GM23338 (cell line): ENCODE data around the gene TAF1A. TPM values are rescaled to one million over a fixed set of nuclear protein-coding genes. Genes with fewer than 3 reads are reported as not detected.

ENCODE experiments used
- ATAC-seq: fragments of 200-7000 bp; cut with Tn5 transposase; 3 replicates; pipeline ENCODE4 v1.9.1; 2020
- DNase-seq: peaks from one replicate; pipeline ENCODE4 v3.0.0-alpha.2; 2015; ENCODE audit warnings: low spot score
- H2AFZ ChIP-seq: fragments of 200-600 bp; sonication (generic); 2 replicates; pipeline ENCODE4 v1.8.0; 2016; ENCODE audit warnings: antibody characterized with exemption, mild to moderate bottlenecking, moderate library complexity
- H3F3A ChIP-seq: fragments of 200-600 bp; sonication (generic); replicated peaks from 2 replicates; pipeline ENCODE4 v1.8.0; 2017; ENCODE audit warnings: antibody characterized with exemption, mixed run types, low read depth
- H3K27ac ChIP-seq: fragments of 200-600 bp; sonication (generic); 2 replicates; pipeline ENCODE4 v1.6.1; 2016; ENCODE audit warnings: low read depth
- H3K27me3 ChIP-seq: fragments of 200-600 bp; sonication (generic); 2 replicates; pipeline ENCODE4 v1.8.0; 2016; ENCODE audit warnings: mild to moderate bottlenecking, mixed run types, moderate library complexity; ENCODE audit not compliant: insufficient read depth
- H3K36me3 ChIP-seq: fragments of 200-600 bp; sonication (generic); 2 replicates; pipeline ENCODE4 v1.8.0; 2016; ENCODE audit warnings: mild to moderate bottlenecking; ENCODE audit not compliant: insufficient read depth
- H3K4me1 ChIP-seq: fragments of 200-600 bp; sonication (generic); 2 replicates; pipeline ENCODE4 v1.8.0; 2016; ENCODE audit warnings: mild to moderate bottlenecking, moderate library complexity; ENCODE audit not compliant: insufficient read depth
- H3K4me2 ChIP-seq: fragments of 200-600 bp; sonication (generic); 2 replicates; pipeline ENCODE4 v1.7.1; 2017; ENCODE audit warnings: mixed run types
- H3K4me3 ChIP-seq: fragments of 200-600 bp; sonication (generic); 2 replicates; pipeline ENCODE4 v1.6.1; 2016; ENCODE audit warnings: mixed run types
- H3K79me2 ChIP-seq: fragments of 200-600 bp; sonication (generic); replicated peaks from 2 replicates; pipeline ENCODE4 v1.8.0; 2017; ENCODE audit warnings: mild to moderate bottlenecking; ENCODE audit not compliant: insufficient read depth
- H3K9me2 ChIP-seq: fragments of 200-600 bp; sonication (generic); 2 replicates; pipeline ENCODE4 v1.8.0; 2017; ENCODE audit not compliant: insufficient read depth
- H4K20me1 ChIP-seq: fragments of 200-600 bp; sonication (generic); replicated peaks from 2 replicates; pipeline ENCODE4 v1.8.0; 2017; ENCODE audit warnings: mild to moderate bottlenecking; ENCODE audit not compliant: insufficient read depth
- H3K27ac Mint-ChIP-seq: 2 replicates; pipeline ENCODE4 v1.8.0; 2020; ENCODE audit warnings: inconsistent platforms, mild to moderate bottlenecking, moderate library complexity, mixed read lengths
- H3K27me3 Mint-ChIP-seq: 3 replicates; pipeline ENCODE4 v1.8.0; 2022; ENCODE audit warnings: low read depth, mild to moderate bottlenecking, moderate library complexity, mixed read lengths, inconsistent platforms; ENCODE audit not compliant: insufficient read depth, poor library complexity
- H3K36me3 Mint-ChIP-seq: 3 replicates; pipeline ENCODE4 v1.8.0; 2021; ENCODE audit warnings: low read depth, mild to moderate bottlenecking, inconsistent platforms, moderate library complexity, mixed read lengths
- H3K4me1 Mint-ChIP-seq: 3 replicates; pipeline ENCODE4 v1.8.0; 2020; ENCODE audit warnings: mild to moderate bottlenecking, inconsistent platforms, mixed read lengths
- H3K4me3 Mint-ChIP-seq: 3 replicates; pipeline ENCODE4 v1.8.0; 2021; ENCODE audit warnings: moderate library complexity, mild to moderate bottlenecking, inconsistent platforms, mixed read lengths
- H3K9me3 Mint-ChIP-seq: 3 replicates; pipeline ENCODE4 v1.8.0; 2020; ENCODE audit warnings: moderate library complexity, mild to moderate bottlenecking, inconsistent platforms, mixed read lengths
- CREB1 ChIP-seq: fragments of 250-450 bp; sonication (Bioruptor Pico); IDR thresholded peaks from 2 replicates; pipeline ENCODE4 v1.5.0; 2020; ENCODE audit warnings: low read depth, mild to moderate bottlenecking, moderate library complexity
- CTCF ChIP-seq, 2 experiments: fragments of 200-600 bp in 1 of 2; sonication (generic) in 1 of 2; conservative IDR thresholded peaks; 2 replicates each; pipeline versions ENCODE4 v1.5.1 to v1.6.1; 2016 to 2017; ENCODE audit warnings: antibody characterized with exemption in 2 of 2, low read depth in 2 of 2, mild to moderate bottlenecking in 2 of 2, moderate library complexity in 1 of 2
- ETS1 ChIP-seq: IDR thresholded peaks from 2 replicates; pipeline ENCODE4 v1.6.1; 2016; ENCODE audit warnings: antibody characterized with exemption
- EZH2 ChIP-seq: fragments of 200-600 bp; sonication (generic); IDR thresholded peaks from one replicate; pipeline ENCODE4 v1.8.0; 2017; ENCODE audit warnings: antibody characterized with exemption, mild to moderate bottlenecking, low read depth; ENCODE audit not compliant: unreplicated experiment
- EZH2phosphoT487 ChIP-seq: fragments of 200-600 bp; sonication (generic); IDR thresholded peaks from one replicate; pipeline ENCODE4 v1.8.1; 2018; ENCODE audit warnings: antibody characterized with exemption; ENCODE audit not compliant: unreplicated experiment
- JUNB ChIP-seq: IDR thresholded peaks from one replicate; pipeline ENCODE4 v1.6.1; 2016; ENCODE audit warnings: antibody characterized with exemption; ENCODE audit not compliant: unreplicated experiment
- NANOG ChIP-seq: IDR thresholded peaks from 2 replicates; pipeline ENCODE4 v1.6.1; 2016; ENCODE audit warnings: antibody characterized with exemption, borderline replicate concordance
- POLR2AphosphoS5 ChIP-seq: IDR thresholded peaks from 2 replicates; pipeline ENCODE4 v1.6.1; 2016; ENCODE audit warnings: antibody characterized with exemption, low read depth
- REST ChIP-seq: IDR thresholded peaks from one replicate; pipeline ENCODE4 v1.6.1; 2018; ENCODE audit warnings: antibody characterized with exemption; ENCODE audit not compliant: unreplicated experiment
- STAT1 ChIP-seq: IDR thresholded peaks from one replicate; pipeline ENCODE4 v1.6.1; 2016; ENCODE audit warnings: antibody characterized with exemption; ENCODE audit not compliant: unreplicated experiment
- ZNF114 ChIP-seq: fragments of 250-450 bp; sonication (Bioruptor Pico); IDR thresholded peaks from 2 replicates; pipeline ENCODE4 v1.5.0; 2020; ENCODE audit warnings: mild to moderate bottlenecking, moderate library complexity
- ZNF331 ChIP-seq: fragments of 250-450 bp; sonication (Bioruptor Pico); IDR thresholded peaks from 2 replicates; pipeline ENCODE4 v1.5.0; 2020; ENCODE audit warnings: low read depth, mild to moderate bottlenecking, moderate library complexity
- ZNF462 ChIP-seq: fragments of 250-450 bp; sonication (Bioruptor Pico); IDR thresholded peaks from 2 replicates; pipeline ENCODE4 v1.5.0; 2020; ENCODE audit warnings: mild to moderate bottlenecking, moderate library complexity
- polyA plus RNA-seq: library from polyadenylated mRNA; unstranded; fragments of >200 nt; fragmentation: Nextera tagmentation; extraction: Ambion mirVana; gene quantifications from 2 replicates; pipeline ENCODE4 v1.2.1, GENCODE V29; 2016
- total RNA-seq: library from RNA; depleted of rRNA; stranded (reverse); fragments of >200 nt; shearing (Covaris generic); gene quantifications from 2 replicates; pipeline ENCODE4 v1.2.3, GENCODE V29; 2014

The TAF1A gene
- total and polyA plus RNA-seq, 2 experiments from 2014 or later: 5.5 to 13.3 TPM

GRCh38 chr1:222624214-222624613 lies 34.5 kb upstream of the TAF1A start:
- Mint-ChIP-seq H3K9me3 (no peaks in the 10 kb centered on the region), H3K4me3 (no peak overlapping the region), H3K27me3 (no peaks in the 10 kb centered on the region), H3K4me1 (peaks cover 8% of the 10 kb centered on the region), H3K27ac (no peak overlapping the region), H3K36me3 (peaks cover 48% of the 10 kb centered on the region)
- no peaks in the 10 kb centered on the region for H3K27me3 ChIP-seq
- peaks cover 33% of the 10 kb centered on the region for H3K36me3 ChIP-seq
- H3K9me2 ChIP-seq: no peaks in the 10 kb centered on the region
- no peak overlapping the region for H3K4me2 ChIP-seq
- H3K79me2 ChIP-seq: peaks cover 33% of the 10 kb centered on the region
- DNase-seq (no peak), ATAC-seq (no peak)
- H3F3A ChIP-seq: peaks cover 1% of the 10 kb centered on the region; the same call in 1 of the 2 replicates
- TF ChIP-seq ZNF462 (CRISPR knock-in tag) (no peak), EZH2phosphoT487 (no peak), STAT1 (no peak), REST (no peak), EZH2 (no peak), POLR2AphosphoS5 (no peak), ZNF114 (CRISPR knock-in tag) (no peak), ZNF331 (CRISPR knock-in tag) (no peak), NANOG (no peak), ETS1 (no peak), JUNB (no peak), CTCF (conservative IDR thresholded peaks at IDR 0.05; ENCODE audit: low read depth in 2 of 2) (no peak), CREB1 (CRISPR knock-in tag) (no peak)
- H4K20me1 ChIP-seq: peaks cover 17% of the 10 kb centered on the region
- no peak overlapping the region for H3K4me3 ChIP-seq
- no peak overlapping the region for H3K27ac ChIP-seq
- H3K4me1 ChIP-seq: peaks cover 7% of the 10 kb centered on the region
- H2AFZ ChIP-seq: no peak overlapping the region
